ENCODE data around the gene TRPM2.

DNA sequence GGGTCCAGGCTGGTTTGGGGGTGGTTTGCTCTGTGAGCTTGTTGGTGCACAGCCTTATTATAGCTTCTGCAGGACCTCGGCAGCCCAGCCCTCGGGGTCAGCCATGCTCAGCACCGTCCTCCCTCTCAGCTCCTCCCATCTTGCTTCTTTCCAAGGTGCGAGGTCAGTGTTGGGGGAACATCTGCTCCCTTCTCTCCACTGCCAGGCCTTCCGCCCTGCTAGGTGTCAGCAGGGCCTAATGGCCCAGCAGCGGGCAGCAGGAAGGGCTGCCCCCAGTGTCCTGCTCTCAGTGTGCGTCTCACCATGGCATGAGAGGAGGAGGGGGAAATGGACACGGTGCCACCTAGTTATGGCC, 65.4 kb downstream of the TRPM2 start:
- TF ChIP-seq, protein P1, sequence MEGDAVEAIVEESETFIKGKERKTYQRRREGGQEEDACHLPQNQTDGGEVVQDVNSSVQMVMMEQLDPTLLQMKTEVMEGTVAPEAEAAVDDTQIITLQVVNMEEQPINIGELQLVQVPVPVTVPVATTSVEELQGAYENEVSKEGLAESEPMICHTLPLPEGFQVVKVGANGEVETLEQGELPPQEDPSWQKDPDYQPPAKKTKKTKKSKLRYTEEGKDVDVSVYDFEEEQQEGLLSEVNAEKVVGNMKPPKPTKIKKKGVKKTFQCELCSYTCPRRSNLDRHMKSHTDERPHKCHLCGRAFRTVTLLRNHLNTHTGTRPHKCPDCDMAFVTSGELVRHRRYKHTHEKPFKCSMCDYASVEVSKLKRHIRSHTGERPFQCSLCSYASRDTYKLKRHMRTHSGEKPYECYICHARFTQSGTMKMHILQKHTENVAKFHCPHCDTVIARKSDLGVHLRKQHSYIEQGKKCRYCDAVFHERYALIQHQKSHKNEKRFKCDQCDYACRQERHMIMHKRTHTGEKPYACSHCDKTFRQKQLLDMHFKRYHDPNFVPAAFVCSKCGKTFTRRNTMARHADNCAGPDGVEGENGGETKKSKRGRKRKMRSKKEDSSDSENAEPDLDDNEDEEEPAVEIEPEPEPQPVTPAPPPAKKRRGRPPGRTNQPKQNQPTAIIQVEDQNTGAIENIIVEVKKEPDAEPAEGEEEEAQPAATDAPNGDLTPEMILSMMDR (IDR thresholded peaks at IDR 0.05) = no peak
- TF ChIP-seq POLR2AphosphoS5 (IDR thresholded peaks at IDR 0.05) = no peak
- TF ChIP-seq POLR2A (IDR thresholded peaks at IDR 0.05) = no peak

All from prostate gland (tissue), 2 donors.